ENCODE measurements around the gene SLC6A6. TPM values are rescaled to one million over a fixed set of nuclear protein-coding genes. Genes with fewer than 3 reads are reported as not detected.

The SLC6A6 gene

Small RNA genes within 50 kb of the gene (small RNA-seq; reads per million reads assigned to genes)
- gene RNA5SP124: not detected
- not detected for gene RNU6-905P

Measured in skeletal muscle satellite cell (primary cell).